Measurements from ENCODE around the gene SYNGR1. TPM values are rescaled to one million over a fixed set of nuclear protein-coding genes. Genes with fewer than 3 reads are reported as not detected.

Gene SYNGR1
- total RNA-seq, 1 experiment from 2014 or later: 17.8 TPM

DNA sequence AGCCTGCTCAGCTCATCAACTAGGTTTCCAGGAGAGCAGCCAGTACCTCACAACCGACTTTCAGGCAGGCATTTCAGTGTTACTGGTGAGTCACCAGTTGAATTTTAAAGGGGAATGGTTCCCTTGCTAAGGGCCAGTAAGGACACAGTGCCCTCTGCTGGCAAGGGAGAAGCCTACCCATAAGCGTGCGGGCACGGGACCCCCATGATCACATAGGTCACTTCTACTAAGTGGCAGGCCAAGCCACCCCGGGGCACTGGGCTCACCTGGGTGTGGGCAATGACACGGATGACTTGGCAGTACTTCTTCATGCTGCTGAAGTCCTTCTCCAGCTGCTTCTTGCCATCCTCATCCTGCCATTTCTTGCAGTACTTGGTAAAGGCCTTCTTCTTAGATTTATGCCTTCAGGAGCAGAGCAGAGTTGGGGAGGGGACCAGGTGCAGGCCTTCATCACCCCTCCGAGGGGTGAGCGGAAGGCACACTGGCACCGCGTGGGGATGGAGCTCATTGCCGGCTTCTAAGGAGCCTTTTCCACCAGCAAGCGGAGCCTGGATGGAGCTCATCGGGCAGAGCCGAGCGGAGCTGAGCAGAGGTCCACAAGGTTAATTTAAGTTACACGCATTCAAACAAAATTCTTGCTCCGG is 33.2 kb upstream of the SYNGR1 start:
- Histone ChIP-seq H3K27me3 (ENCODE audit: control insufficient read depth, insufficient read depth, low read length) (no peaks in the 10 kb centered on the region), H3K27ac (ENCODE audit: low read length) (peak overlapping the region; percentile 98), H3K9me3 (ENCODE audit: control insufficient read depth, insufficient read depth, low read depth, low read length) (no peaks in the 10 kb centered on the region), H3K4me3 (ENCODE audit: low read depth in 2 of 2, low read length in 2 of 2) (peak overlapping the region; percentile 91 to 96), H3K4me1 (ENCODE audit: control insufficient read depth, insufficient read depth, low read length) (peaks cover 42% of the 10 kb centered on the region), H3K36me3 (ENCODE audit: control insufficient read depth, insufficient read depth, low read length) (peaks cover 20% of the 10 kb centered on the region)
- TF ChIP-seq SIN3A (IDR thresholded peaks at IDR 0.05; ENCODE audit: borderline replicate concordance, insufficient read depth, low read depth, low read length) (no peak), POLR2AphosphoS5 (IDR thresholded peaks at IDR 0.05; ENCODE audit: low read depth, low read length) (peak; percentile 19; the same call in 1 of the 2 replicates)
- TF ChIP-seq, protein P1, sequence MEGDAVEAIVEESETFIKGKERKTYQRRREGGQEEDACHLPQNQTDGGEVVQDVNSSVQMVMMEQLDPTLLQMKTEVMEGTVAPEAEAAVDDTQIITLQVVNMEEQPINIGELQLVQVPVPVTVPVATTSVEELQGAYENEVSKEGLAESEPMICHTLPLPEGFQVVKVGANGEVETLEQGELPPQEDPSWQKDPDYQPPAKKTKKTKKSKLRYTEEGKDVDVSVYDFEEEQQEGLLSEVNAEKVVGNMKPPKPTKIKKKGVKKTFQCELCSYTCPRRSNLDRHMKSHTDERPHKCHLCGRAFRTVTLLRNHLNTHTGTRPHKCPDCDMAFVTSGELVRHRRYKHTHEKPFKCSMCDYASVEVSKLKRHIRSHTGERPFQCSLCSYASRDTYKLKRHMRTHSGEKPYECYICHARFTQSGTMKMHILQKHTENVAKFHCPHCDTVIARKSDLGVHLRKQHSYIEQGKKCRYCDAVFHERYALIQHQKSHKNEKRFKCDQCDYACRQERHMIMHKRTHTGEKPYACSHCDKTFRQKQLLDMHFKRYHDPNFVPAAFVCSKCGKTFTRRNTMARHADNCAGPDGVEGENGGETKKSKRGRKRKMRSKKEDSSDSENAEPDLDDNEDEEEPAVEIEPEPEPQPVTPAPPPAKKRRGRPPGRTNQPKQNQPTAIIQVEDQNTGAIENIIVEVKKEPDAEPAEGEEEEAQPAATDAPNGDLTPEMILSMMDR (IDR thresholded peaks at IDR 0.05): peak; percentile 82
- TF ChIP-seq, protein P2, sequence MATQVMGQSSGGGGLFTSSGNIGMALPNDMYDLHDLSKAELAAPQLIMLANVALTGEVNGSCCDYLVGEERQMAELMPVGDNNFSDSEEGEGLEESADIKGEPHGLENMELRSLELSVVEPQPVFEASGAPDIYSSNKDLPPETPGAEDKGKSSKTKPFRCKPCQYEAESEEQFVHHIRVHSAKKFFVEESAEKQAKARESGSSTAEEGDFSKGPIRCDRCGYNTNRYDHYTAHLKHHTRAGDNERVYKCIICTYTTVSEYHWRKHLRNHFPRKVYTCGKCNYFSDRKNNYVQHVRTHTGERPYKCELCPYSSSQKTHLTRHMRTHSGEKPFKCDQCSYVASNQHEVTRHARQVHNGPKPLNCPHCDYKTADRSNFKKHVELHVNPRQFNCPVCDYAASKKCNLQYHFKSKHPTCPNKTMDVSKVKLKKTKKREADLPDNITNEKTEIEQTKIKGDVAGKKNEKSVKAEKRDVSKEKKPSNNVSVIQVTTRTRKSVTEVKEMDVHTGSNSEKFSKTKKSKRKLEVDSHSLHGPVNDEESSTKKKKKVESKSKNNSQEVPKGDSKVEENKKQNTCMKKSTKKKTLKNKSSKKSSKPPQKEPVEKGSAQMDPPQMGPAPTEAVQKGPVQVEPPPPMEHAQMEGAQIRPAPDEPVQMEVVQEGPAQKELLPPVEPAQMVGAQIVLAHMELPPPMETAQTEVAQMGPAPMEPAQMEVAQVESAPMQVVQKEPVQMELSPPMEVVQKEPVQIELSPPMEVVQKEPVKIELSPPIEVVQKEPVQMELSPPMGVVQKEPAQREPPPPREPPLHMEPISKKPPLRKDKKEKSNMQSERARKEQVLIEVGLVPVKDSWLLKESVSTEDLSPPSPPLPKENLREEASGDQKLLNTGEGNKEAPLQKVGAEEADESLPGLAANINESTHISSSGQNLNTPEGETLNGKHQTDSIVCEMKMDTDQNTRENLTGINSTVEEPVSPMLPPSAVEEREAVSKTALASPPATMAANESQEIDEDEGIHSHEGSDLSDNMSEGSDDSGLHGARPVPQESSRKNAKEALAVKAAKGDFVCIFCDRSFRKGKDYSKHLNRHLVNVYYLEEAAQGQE (IDR thresholded peaks at IDR 0.05; ENCODE audit: insufficient read depth in 1 of 2, low read depth in 2 of 2, low read length in 1 of 2): no peak
- in situ Hi-C loops (cut with HindIII; ENCODE audit: low pct_unique_long_range_greater_than_20kb, low sequenced_read_pairs): no loop called here
- ATAC-seq: 0 out of 2 replicates have a peak, but pooled peaks have one; percentile 6
- ChIA-PET POLR2A (interaction anchor here (0.6 kb wide), 3 partner anchors 394 to 655 kb away, joined by 3 to 5 read pairs (median 4); no protein-coding TSS in a partner anchor), CTCF (interaction anchor here (0.6 to 1.1 kb wide), 2 partner anchors 145 to 335 kb away, joined by 3 read pairs; no protein-coding TSS in a partner anchor)
- intact Hi-C loops (cut with micrococcal nuclease; ENCODE audit: unreplicated experiment): no loop called here
- no peak for DNase-seq (ENCODE audit: low read depth, low spot score)
- no TSS peak for BruUV-seq (replicated peaks)

DNA sequence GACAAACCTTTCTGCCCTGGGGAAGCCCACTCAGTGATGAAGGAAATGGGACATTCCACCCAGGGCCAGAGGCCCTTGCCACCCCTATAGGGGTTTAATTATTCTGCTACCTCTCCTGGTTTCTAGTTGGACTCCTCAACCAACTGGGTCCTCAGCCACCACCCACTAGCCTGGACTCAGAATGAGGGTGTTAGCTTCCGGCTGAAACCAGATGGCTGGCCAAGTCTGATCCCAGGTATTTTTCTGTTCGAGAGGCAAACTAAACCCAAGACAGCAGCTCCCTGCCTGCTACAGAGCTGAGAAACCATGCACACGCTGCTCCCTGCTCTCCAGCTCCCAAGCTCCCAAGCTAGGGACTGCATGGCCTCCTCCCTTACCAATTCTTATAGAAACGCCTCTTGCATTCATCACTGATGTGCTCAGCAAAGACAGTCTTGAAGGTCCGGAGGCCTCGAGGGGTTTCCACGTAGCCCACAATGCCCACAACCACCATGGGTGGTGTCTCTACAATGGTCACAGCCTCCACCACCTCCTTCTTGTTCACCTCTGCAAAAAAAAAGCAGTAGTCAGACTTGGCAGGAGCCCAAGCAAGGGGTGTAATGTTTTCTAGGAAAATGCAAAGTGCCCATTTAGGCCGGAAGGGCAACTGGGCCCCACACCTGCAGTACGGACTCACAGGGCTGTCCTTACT is 32.6 kb upstream of the SYNGR1 start:
- H3K9me3 ChIP-seq (ENCODE audit: control insufficient read depth, insufficient read depth, low read depth, low read length): no peaks in the 10 kb centered on the region
- DNase-seq (ENCODE audit: low read depth, low spot score) (no peak), ATAC-seq (no peak)
- no peaks in the 10 kb centered on the region for H3K27me3 ChIP-seq (ENCODE audit: control insufficient read depth, insufficient read depth, low read length)
- H3K27ac ChIP-seq (ENCODE audit: low read length): peak overlapping the region; percentile 98
- TF ChIP-seq TCF7L2 (IDR thresholded peaks at IDR 0.05; ENCODE audit: low read depth, low read length) (no peak), SIN3A (IDR thresholded peaks at IDR 0.05; ENCODE audit: borderline replicate concordance, insufficient read depth, low read depth, low read length) (0 out of 2 replicates have a peak, but pooled peaks have one; percentile 3)
- H3K36me3 ChIP-seq (ENCODE audit: control insufficient read depth, insufficient read depth, low read length): peaks cover 20% of the 10 kb centered on the region
- ChIA-PET CTCF (interaction anchor here (0.6 to 1.1 kb wide), 2 partner anchors 145 to 336 kb away, joined by 3 read pairs; no protein-coding TSS in a partner anchor), POLR2A (interaction anchor here (0.6 to 0.7 kb wide), 2 partner anchors 208 to 656 kb away, joined by 3 to 4 read pairs; no protein-coding TSS in a partner anchor)
- H3K4me1 ChIP-seq (ENCODE audit: control insufficient read depth, insufficient read depth, low read length): peaks cover 36% of the 10 kb centered on the region
- in situ Hi-C loops (cut with HindIII; ENCODE audit: low pct_unique_long_range_greater_than_20kb, low sequenced_read_pairs) (no loop called here), intact Hi-C loops (cut with micrococcal nuclease; ENCODE audit: unreplicated experiment) (no loop called here)
- no TSS peak for BruUV-seq (replicated peaks)
- H3K4me3 ChIP-seq (ENCODE audit: low read depth in 2 of 2, low read length in 2 of 2): peak overlapping the region; percentile 91 to 96
